IMR-90 (cell line): ENCODE measurements around the gene PTPRK. TPM values are rescaled to one million over a fixed set of nuclear protein-coding genes. Genes with fewer than 3 reads are reported as not detected.

ENCODE experiments used
- ATAC-seq: fragments of 200-7000 bp; cut with Tn5 transposase; 2 replicates; pipeline ENCODE4 v1.9.1; 2020; ENCODE audit warnings: low read depth, mild to moderate bottlenecking, moderate library complexity
- BruUV-seq: library from RNA; stranded (reverse); fragments of 400-500 nt; replicated peaks from 2 replicates; lab custom pipeline; 2021; lab: Mats Ljungman, UMichigan
- CTCF ChIA-PET: fragments of 300-600 bp; formaldehyde crosslinking; extraction: SDS; loops from one replicate; lab custom pipeline; 2021; ENCODE audit warnings: antibody characterized with exemption; lab: Yijun Ruan, JAX
- POLR2A ChIA-PET: fragments of 300-600 bp; sonication (Branson Sonifier 250); formaldehyde crosslinking; loops from one replicate; lab custom pipeline; 2022; ENCODE audit warnings: antibody characterized with exemption; ENCODE audit not compliant: unreplicated experiment; lab: Charles Lee
- DNase-seq: peaks from one replicate; pipeline ENCODE4 v3.0.0; 2013
- H2AFZ ChIP-seq: replicated peaks from 2 replicates; pipeline ENCODE3; 2013; ENCODE audit warnings: low read length, mild to moderate bottlenecking; ENCODE audit not compliant: poor library complexity
- H2AK5ac ChIP-seq: 2 replicates; pipeline ENCODE4 v1.6.1; 2013; ENCODE audit warnings: low read depth, low read length, inconsistent platforms
- H2AK9ac ChIP-seq: replicated peaks from 2 replicates; pipeline ENCODE3; 2013; ENCODE audit warnings: mild to moderate bottlenecking, low read depth, low read length, moderate library complexity; ENCODE audit not compliant: poor library complexity
- H2BK120ac ChIP-seq: 2 replicates; pipeline ENCODE4 v1.6.1; 2013; ENCODE audit warnings: low read depth, low read length, inconsistent platforms
- H2BK15ac ChIP-seq: 3 replicates; pipeline ENCODE4 v1.6.1; 2013; ENCODE audit warnings: low read depth, low read length, inconsistent platforms
- H2BK20ac ChIP-seq: 2 replicates; pipeline ENCODE4 v1.6.1; 2013; ENCODE audit warnings: low read depth, mild to moderate bottlenecking, inconsistent platforms, low read length, moderate library complexity
- H2BK5ac ChIP-seq: 2 replicates; pipeline ENCODE4 v1.6.1; 2013; ENCODE audit warnings: mild to moderate bottlenecking, low read depth, low read length, inconsistent platforms; ENCODE audit not compliant: poor library complexity, severe bottlenecking
- H3K14ac ChIP-seq: replicated peaks from 2 replicates; pipeline ENCODE4 v1.6.1; 2013; ENCODE audit warnings: low read depth, low read length, inconsistent platforms
- H3K18ac ChIP-seq: 2 replicates; pipeline ENCODE4 v1.6.1; 2013; ENCODE audit warnings: low read depth, low read length, control low read depth
- H3K23ac ChIP-seq: 2 replicates; pipeline ENCODE4 v1.6.1; 2013; ENCODE audit warnings: low read depth, low read length, inconsistent platforms
- H3K27ac ChIP-seq: 2 replicates; pipeline ENCODE4 v1.5.1; 2013; ENCODE audit warnings: mild to moderate bottlenecking, control low read depth, low read length; ENCODE audit not compliant: insufficient read depth
- H3K27me3 ChIP-seq: 2 replicates; pipeline ENCODE4 v1.6.1; 2013; ENCODE audit warnings: low read length; ENCODE audit not compliant: control insufficient read depth, insufficient read depth
- H3K36me3 ChIP-seq: 2 replicates; pipeline ENCODE4 v1.6.1; 2013; ENCODE audit warnings: low read length, mixed read lengths; ENCODE audit not compliant: control insufficient read depth, insufficient read depth
- H3K4ac ChIP-seq: 2 replicates; pipeline ENCODE4 v1.6.1; 2013; ENCODE audit warnings: low read depth, low read length, inconsistent platforms
- H3K4me1 ChIP-seq: 2 replicates; pipeline ENCODE4 v1.6.1; 2013; ENCODE audit warnings: low read length, mixed read lengths; ENCODE audit not compliant: control insufficient read depth, insufficient read depth
- H3K4me2 ChIP-seq: 2 replicates; pipeline ENCODE4 v1.6.1; 2013; ENCODE audit warnings: low read depth, mild to moderate bottlenecking, control low read depth, low read length, moderate library complexity
- H3K4me3 ChIP-seq: 2 replicates; pipeline ENCODE4 v1.5.1; 2013; ENCODE audit warnings: low read depth, mild to moderate bottlenecking, control low read depth, low read length, moderate library complexity; ENCODE audit not compliant: insufficient read depth
- H3K56ac ChIP-seq: 2 replicates; pipeline ENCODE4 v1.6.1; 2013; ENCODE audit warnings: low read length, inconsistent platforms; ENCODE audit not compliant: insufficient read depth; ENCODE audit errors: extremely low read depth
- H3K79me1 ChIP-seq, 2 experiments: 2 replicates each; pipeline ENCODE4 v1.6.1; 2013; ENCODE audit warnings: low read length in 2 of 2, inconsistent platforms in 1 of 2, low read depth in 1 of 2
- H3K9ac ChIP-seq: 2 replicates; pipeline ENCODE4 v1.6.1; 2013; ENCODE audit warnings: low read depth, low read length, control low read depth
- H3K9me1 ChIP-seq: 2 replicates; pipeline ENCODE4 v1.6.1; 2013; ENCODE audit warnings: low read length, inconsistent platforms; ENCODE audit not compliant: insufficient read depth
- H3K9me3 ChIP-seq: 2 replicates; pipeline ENCODE4 v1.6.1; 2013; ENCODE audit warnings: low read length; ENCODE audit not compliant: control insufficient read depth, insufficient read depth
- H4K20me1 ChIP-seq: 2 replicates; pipeline ENCODE4 v1.6.1; 2013; ENCODE audit warnings: low read length, inconsistent platforms; ENCODE audit not compliant: insufficient read depth
- H4K5ac ChIP-seq: 2 replicates; pipeline ENCODE4 v1.6.1; 2013; ENCODE audit warnings: mild to moderate bottlenecking, low read depth, low read length, control low read depth
- H4K8ac ChIP-seq, 2 experiments: 2 replicates each; pipeline ENCODE4 v1.6.1; 2013; ENCODE audit warnings: low read depth in 2 of 2, low read length in 2 of 2, control low read depth in 1 of 2, inconsistent platforms in 1 of 2
- H4K91ac ChIP-seq: 2 replicates; pipeline ENCODE4 v1.6.1; 2013; ENCODE audit warnings: low read depth, low read length, inconsistent platforms; ENCODE audit not compliant: insufficient read depth
- BHLHE40 ChIP-seq: fragments of 150-350 bp; IDR thresholded peaks from 2 replicates; pipeline ENCODE4 v1.6.1; 2016; ENCODE audit warnings: mild to moderate bottlenecking, low read depth, low read length
- CEBPB ChIP-seq: IDR thresholded peaks from 2 replicates; pipeline ENCODE4 v1.6.1; 2012; ENCODE audit warnings: low read depth, low read length, improper control_type of control experiment
- CHD1 ChIP-seq: IDR thresholded peaks from 2 replicates; pipeline ENCODE4 v1.6.1; 2012; ENCODE audit warnings: low read depth, low read length, improper control_type of control experiment
- FOS ChIP-seq: fragments of 150-350 bp; IDR thresholded peaks from 2 replicates; pipeline ENCODE4 v1.6.1; 2016; ENCODE audit warnings: low read depth, low read length
- MAFK ChIP-seq: IDR thresholded peaks from 2 replicates; pipeline ENCODE4 v1.6.1; 2012; ENCODE audit warnings: low read depth, low read length, improper control_type of control experiment
- MAZ ChIP-seq: IDR thresholded peaks from 2 replicates; pipeline ENCODE4 v1.6.1; 2012; ENCODE audit warnings: low read depth, mild to moderate bottlenecking, low read length, improper control_type of control experiment, moderate library complexity, borderline replicate concordance
- MXI1 ChIP-seq: IDR thresholded peaks from 2 replicates; pipeline ENCODE4 v1.6.1; 2012; ENCODE audit warnings: low read depth, mild to moderate bottlenecking, low read length, moderate library complexity, borderline replicate concordance
- NFE2L2 ChIP-seq: fragments of 150-350 bp; IDR thresholded peaks from 2 replicates; pipeline ENCODE4 v1.6.1; 2016; ENCODE audit warnings: low read depth, mild to moderate bottlenecking, low read length
- POLR2A ChIP-seq: IDR thresholded peaks from 2 replicates; pipeline ENCODE4 v1.6.1; 2012; ENCODE audit warnings: mild to moderate bottlenecking, low read depth, low read length
- RAD21 ChIP-seq: IDR thresholded peaks from 2 replicates; pipeline ENCODE4 v1.6.1; 2012; ENCODE audit warnings: low read length, improper control_type of control experiment
- RCOR1 ChIP-seq: IDR thresholded peaks from 2 replicates; pipeline ENCODE4 v1.6.1; 2012; ENCODE audit warnings: mild to moderate bottlenecking, low read length, improper control_type of control experiment; ENCODE audit not compliant: insufficient replicate concordance
- RFX5 ChIP-seq: IDR thresholded peaks from 2 replicates; pipeline ENCODE4 v1.8.0; 2012; ENCODE audit warnings: low read depth, mild to moderate bottlenecking, low read length, moderate library complexity
- SMC3 ChIP-seq: fragments of 150-350 bp; IDR thresholded peaks from 2 replicates; pipeline ENCODE4 v1.6.1; 2016; ENCODE audit warnings: low read depth, mild to moderate bottlenecking, antibody characterized with exemption, low read length, moderate library complexity
- WGBS, 2 experiments: methylation state at CpG; one replicate each; pipeline versions ENCODE4 v1.1.5 to v1.1.7; 2013; ENCODE audit warnings: missing lambda C conversion rate in 2 of 2; ENCODE audit not compliant: insufficient read length in 1 of 2; ENCODE audit errors: extremely low coverage in 2 of 2; 5-methylcytosine and 5-hydroxymethylcytosine counted together
- dilution Hi-C: fragments of 300-500 bp; cut with HindIII; formaldehyde crosslinking; loops from one replicate; pipeline ENCODE4 v1.14.3; 2018; ENCODE audit warnings: low sequenced_read_pairs; ENCODE audit not compliant: unreplicated experiment
- in situ Hi-C: fragments of 300-500 bp; cut with MboI; formaldehyde crosslinking; loops from 3 replicates; pipeline ENCODE4 v1.14.3; 2019; ENCODE audit warnings: low sequenced_read_pairs, inconsistent platforms, mixed read lengths
- intact Hi-C: fragments of 100-400 bp; cut with micrococcal nuclease; formaldehyde crosslinking; loops from 2 replicates; pipeline ENCODE4 v1.10.0; 2022
- polyA plus RNA-seq, 3 experiments: library from polyadenylated mRNA; depleted of rRNA; stranded (reverse); fragments of >200 nt; gene quantifications; 2 replicates each; pipeline ENCODE4 v1.2.3, GENCODE V29; 2012; ENCODE audit warnings: low replicate concordance in 1 of 3
- total RNA-seq: library from RNA; depleted of rRNA; stranded (reverse); fragments of >200 nt; gene quantifications from 2 replicates; pipeline ENCODE4 v1.2.3, GENCODE V29; 2012
- TF ChIP-seq, protein P1 (sequence below): fragments of 150-350 bp; IDR thresholded peaks from 2 replicates; pipeline ENCODE4 v1.6.1; 2017; ENCODE audit warnings: mild to moderate bottlenecking, antibody characterized with exemption, low read length, low read depth
- TF ChIP-seq, protein P2 (sequence below): fragments of 150-350 bp; IDR thresholded peaks from 2 replicates; pipeline ENCODE4 v1.6.1; 2016; ENCODE audit warnings: low read depth, mild to moderate bottlenecking, low read length, moderate library complexity, borderline replicate concordance

Gene PTPRK
- total and polyA plus RNA-seq, 2 of the 4 experiments (the other 2 are of a cell fraction): 18.0 to 80.8 TPM

DNA sequence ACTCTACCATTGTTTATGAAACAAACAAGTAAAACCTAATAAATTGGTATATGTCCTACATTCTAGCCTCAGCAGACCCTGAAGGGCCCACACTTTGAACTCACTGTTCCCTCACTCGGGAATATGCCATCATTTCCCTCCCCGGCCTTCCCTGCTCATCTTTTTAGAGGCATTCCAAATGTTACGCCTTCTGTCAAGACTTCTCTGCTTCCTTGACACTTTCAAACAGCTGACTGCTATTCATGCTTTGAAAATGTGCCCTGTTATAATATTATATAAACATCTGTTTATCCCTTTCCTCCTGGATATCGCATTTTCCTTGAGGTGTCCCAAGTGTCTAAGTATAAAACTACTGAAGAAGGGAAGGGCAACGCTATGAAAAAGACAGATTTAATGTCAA, 370.0 kb downstream of the PTPRK start:
- H4K8ac ChIP-seq: no peak overlapping the region
- H2BK120ac ChIP-seq: no peak overlapping the region
- no peaks in the 10 kb centered on the region for H3K27me3 ChIP-seq
- H4K91ac ChIP-seq: no peak overlapping the region
- H3K4me3 ChIP-seq: no peak overlapping the region
- no peak overlapping the region for H3K14ac ChIP-seq
- H3K9me1 ChIP-seq: no peaks in the 10 kb centered on the region
- H3K9ac ChIP-seq: no peak overlapping the region
- H3K27ac ChIP-seq: no peak overlapping the region
- no CpG with 5 or more reads among the region's 5 CpGs for WGBS, 2 experiments
- no peak overlapping the region for H2BK5ac ChIP-seq
- H3K36me3 ChIP-seq: no peaks in the 10 kb centered on the region
- peaks cover 2 to 7% of the 10 kb centered on the region in 2 experiments; a peak in 2 of 4 replicates for H3K79me1 ChIP-seq
- H3K56ac ChIP-seq: no peak overlapping the region
- H3K18ac ChIP-seq: no peak overlapping the region
- no peaks in the 10 kb centered on the region for H4K20me1 ChIP-seq
- H2AFZ ChIP-seq: no peak overlapping the region
- H3K9me3 ChIP-seq: no peaks in the 10 kb centered on the region
- DNase-seq (no peak), ATAC-seq (no peak)
- TF ChIP-seq BHLHE40: no peak
- TF ChIP-seq RAD21: no peak
- no peak for TF ChIP-seq CHD1
- TF ChIP-seq FOS: no peak
- TF ChIP-seq RCOR1: no peak
- TF ChIP-seq RFX5: no peak
- no peak for TF ChIP-seq MAFK
- TF ChIP-seq MAZ: no peak
- no peak for TF ChIP-seq CEBPB
- no peak for TF ChIP-seq POLR2A
- TF ChIP-seq, protein P1, sequence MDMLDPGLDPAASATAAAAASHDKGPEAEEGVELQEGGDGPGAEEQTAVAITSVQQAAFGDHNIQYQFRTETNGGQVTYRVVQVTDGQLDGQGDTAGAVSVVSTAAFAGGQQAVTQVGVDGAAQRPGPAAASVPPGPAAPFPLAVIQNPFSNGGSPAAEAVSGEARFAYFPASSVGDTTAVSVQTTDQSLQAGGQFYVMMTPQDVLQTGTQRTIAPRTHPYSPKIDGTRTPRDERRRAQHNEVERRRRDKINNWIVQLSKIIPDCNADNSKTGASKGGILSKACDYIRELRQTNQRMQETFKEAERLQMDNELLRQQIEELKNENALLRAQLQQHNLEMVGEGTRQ: no peak
- no peak for TF ChIP-seq MXI1
- no peak for TF ChIP-seq NFE2L2
- no peak for TF ChIP-seq SMC3
- TF ChIP-seq, protein P2, sequence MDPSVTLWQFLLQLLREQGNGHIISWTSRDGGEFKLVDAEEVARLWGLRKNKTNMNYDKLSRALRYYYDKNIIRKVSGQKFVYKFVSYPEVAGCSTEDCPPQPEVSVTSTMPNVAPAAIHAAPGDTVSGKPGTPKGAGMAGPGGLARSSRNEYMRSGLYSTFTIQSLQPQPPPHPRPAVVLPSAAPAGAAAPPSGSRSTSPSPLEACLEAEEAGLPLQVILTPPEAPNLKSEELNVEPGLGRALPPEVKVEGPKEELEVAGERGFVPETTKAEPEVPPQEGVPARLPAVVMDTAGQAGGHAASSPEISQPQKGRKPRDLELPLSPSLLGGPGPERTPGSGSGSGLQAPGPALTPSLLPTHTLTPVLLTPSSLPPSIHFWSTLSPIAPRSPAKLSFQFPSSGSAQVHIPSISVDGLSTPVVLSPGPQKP: no peak
- dilution Hi-C loops (no loop called here), in situ Hi-C loops (no loop called here), intact Hi-C loops (no loop called here)
- peaks cover 2% of the 10 kb centered on the region; the same call in 1 of the 2 replicates for H3K4me1 ChIP-seq
- H2AK5ac ChIP-seq: no peak overlapping the region
- no TSS peak for BruUV-seq
- H2BK15ac ChIP-seq: 0 out of 3 replicates have a peak overlapping the region, but pooled peaks have one; percentile 41
- ChIA-PET CTCF (no interaction called here), POLR2A (no interaction called here)
- H3K23ac ChIP-seq: no peak overlapping the region
- H2AK9ac ChIP-seq: no peak overlapping the region
- H3K4me2 ChIP-seq: no peak overlapping the region
- no peak overlapping the region for H4K5ac ChIP-seq
- no peak overlapping the region for H3K4ac ChIP-seq
- H2BK20ac ChIP-seq: no peak overlapping the region
